IMR-90 (cell line): ENCODE measurements around the gene CABCOCO1. TPM values are rescaled to one million over a fixed set of nuclear protein-coding genes. Genes with fewer than 3 reads are reported as not detected.

Source experiments
- POLR2A ChIP-seq: IDR thresholded peaks from 2 replicates; pipeline ENCODE4 v1.6.1; 2012; ENCODE audit warnings: mild to moderate bottlenecking, low read depth, low read length
- RAD21 ChIP-seq: IDR thresholded peaks from 2 replicates; pipeline ENCODE4 v1.6.1; 2012; ENCODE audit warnings: low read length, improper control_type of control experiment
- SMC3 ChIP-seq: fragments of 150-350 bp; IDR thresholded peaks from 2 replicates; pipeline ENCODE4 v1.6.1; 2016; ENCODE audit warnings: low read depth, mild to moderate bottlenecking, antibody characterized with exemption, low read length, moderate library complexity
- polyA plus RNA-seq, 3 experiments: library from polyadenylated mRNA; depleted of rRNA; stranded (reverse); fragments of >200 nt; gene quantifications; 2 replicates each; pipeline ENCODE4 v1.2.3, GENCODE V29; 2012; ENCODE audit warnings: low replicate concordance in 1 of 3
- total RNA-seq: library from RNA; depleted of rRNA; stranded (reverse); fragments of >200 nt; gene quantifications from 2 replicates; pipeline ENCODE4 v1.2.3, GENCODE V29; 2012
- TF ChIP-seq, protein P1 (sequence below): fragments of 150-350 bp; IDR thresholded peaks from 2 replicates; pipeline ENCODE4 v1.6.1; 2016; ENCODE audit warnings: low read depth, mild to moderate bottlenecking, low read length, moderate library complexity, borderline replicate concordance

The CABCOCO1 gene
- total and polyA plus RNA-seq, 2 of the 4 experiments (the other 2 are of a cell fraction) = 0.18 to 0.31 TPM

DNA sequence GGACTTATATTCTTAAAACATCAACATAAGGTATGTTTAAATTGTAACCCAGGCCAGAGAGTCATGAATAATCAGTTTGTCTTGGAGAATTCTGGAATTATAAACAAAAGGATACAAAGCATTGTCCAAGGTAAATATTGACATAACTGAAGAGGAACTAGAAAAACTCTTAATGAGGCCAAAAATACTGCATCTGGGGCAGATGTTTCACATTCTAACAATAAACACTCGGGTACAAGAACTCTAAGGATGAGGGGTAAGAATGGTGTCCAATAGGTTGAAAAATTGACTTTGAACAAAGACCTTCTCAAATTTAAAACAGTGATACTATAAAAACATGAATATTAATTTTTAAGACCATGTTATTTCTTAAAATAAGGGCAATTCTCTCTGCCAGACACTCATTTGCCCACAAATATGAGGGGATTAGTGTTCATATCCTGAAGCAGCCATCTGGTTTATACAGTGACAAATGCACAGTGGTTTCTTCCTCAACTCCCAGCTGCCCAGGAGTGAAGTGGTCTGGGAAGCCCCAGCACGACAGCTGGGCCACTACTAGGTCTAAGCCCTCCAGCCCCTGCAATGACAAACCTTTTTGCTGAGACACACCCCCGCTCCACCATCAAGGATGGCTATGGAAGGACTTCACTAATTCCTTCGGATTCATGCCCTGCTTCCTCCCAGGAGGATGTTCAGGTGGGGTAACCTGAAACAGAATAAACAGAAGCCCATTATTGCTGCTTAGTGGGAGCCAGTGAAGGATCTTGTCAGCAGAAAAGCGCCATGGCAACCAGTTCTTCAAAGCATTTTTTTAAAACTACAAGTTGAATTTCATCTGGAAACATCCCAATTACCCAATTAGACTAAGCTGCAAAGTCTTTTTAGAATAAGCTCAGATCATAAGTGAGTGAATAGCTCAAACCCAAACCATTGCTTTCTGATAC is 131.3 kb downstream of the CABCOCO1 start (continued):
- TF ChIP-seq, protein P1, sequence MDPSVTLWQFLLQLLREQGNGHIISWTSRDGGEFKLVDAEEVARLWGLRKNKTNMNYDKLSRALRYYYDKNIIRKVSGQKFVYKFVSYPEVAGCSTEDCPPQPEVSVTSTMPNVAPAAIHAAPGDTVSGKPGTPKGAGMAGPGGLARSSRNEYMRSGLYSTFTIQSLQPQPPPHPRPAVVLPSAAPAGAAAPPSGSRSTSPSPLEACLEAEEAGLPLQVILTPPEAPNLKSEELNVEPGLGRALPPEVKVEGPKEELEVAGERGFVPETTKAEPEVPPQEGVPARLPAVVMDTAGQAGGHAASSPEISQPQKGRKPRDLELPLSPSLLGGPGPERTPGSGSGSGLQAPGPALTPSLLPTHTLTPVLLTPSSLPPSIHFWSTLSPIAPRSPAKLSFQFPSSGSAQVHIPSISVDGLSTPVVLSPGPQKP = no peak
- TF ChIP-seq RAD21 = no peak
- TF ChIP-seq POLR2A = no peak
- no peak for TF ChIP-seq SMC3
